CD4-positive, alpha-beta T cell treated with Interleukin-1 beta for 1 hour (primary cell): ENCODE measurements around the gene RAB4B.
"Not testable (repeated sequence)": the region's sequence is repeated elsewhere in the genome, so short reads cannot be mapped to it uniquely, and the experiment has no call there.

Source experiments
- DNase-seq, 2 donors: peaks; one replicate each; pipeline ENCODE4 v3.0.0-alpha.2; 2020 to 2022

Gene RAB4B

DNA sequence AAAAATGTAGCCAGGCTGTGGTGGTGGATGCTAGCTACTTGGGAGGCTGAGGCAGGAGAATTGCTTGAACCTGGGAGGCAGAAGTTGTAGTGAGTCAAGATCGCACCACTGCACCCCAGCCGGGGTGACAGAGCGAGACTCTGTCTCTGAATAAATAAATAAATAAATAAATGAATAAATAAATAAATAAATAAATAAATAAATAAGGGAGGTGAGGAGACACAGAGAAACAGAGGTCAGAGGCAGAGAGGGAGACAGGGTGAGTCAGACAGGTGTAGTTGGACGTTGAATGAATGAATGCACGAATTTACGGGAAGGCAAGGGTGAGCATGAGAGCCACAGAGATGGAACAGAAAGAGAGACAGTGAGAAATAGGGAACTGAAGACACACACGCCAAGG lies 3.1 kb downstream of the RAB4B start:
- DNase-seq, result no peak

GRCh38 chr19:40783711-40784110 lies 5.7 kb downstream of the RAB4B start:
- no peak for DNase-seq

GRCh38 chr19:40784146-40784545 lies 6.1 kb downstream of the RAB4B start:
- not testable (repeated sequence) for DNase-seq

DNA sequence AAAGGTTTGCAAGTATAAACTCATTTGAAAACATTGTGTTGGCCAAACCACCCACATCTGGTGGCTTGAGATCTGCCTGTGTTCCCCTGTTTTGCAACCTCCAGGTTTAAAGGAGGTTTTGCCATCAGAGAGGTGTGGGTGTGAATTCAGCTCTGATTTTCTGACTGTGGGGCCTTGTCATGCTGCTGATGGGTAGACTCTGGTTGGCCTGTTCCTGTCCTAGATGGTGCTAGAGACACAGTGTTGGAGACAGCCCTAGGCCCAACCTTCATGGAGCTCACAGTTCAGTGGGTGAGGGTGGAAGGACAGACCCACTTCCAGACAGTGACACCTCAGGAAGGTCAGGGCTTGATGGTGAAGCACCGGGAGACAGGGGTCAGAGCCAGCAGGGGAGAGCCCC lies 7.5 kb downstream of the RAB4B start:
- no peak for DNase-seq

GRCh38 chr19:40786060-40787037 lies 8.3 kb downstream of the RAB4B start:
- no peak for DNase-seq

DNA sequence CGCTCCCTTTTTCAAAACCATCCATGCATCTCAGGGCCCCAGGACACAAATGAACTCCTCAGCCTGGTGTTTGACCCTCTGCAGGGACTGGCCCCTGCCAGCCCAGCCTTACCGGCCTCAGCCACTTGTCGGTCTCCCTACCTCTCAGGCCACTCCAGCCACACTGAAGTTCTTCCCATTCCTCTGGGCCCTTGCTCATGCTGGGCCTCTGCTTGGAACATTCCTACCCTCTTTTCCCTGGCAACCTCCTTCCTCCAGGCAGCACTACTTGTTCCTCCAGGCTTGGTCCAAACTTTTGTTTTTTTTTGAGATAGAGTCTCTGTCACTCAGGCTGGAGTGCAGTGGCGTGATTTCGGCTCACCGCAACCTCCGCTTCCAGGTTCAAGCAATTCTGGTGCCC lies 13.3 kb downstream of the RAB4B start:
- DNase-seq, result no peak

GRCh38 chr19:40791996-40792395 lies 13.9 kb downstream of the RAB4B start:
- no peak for DNase-seq

DNA sequence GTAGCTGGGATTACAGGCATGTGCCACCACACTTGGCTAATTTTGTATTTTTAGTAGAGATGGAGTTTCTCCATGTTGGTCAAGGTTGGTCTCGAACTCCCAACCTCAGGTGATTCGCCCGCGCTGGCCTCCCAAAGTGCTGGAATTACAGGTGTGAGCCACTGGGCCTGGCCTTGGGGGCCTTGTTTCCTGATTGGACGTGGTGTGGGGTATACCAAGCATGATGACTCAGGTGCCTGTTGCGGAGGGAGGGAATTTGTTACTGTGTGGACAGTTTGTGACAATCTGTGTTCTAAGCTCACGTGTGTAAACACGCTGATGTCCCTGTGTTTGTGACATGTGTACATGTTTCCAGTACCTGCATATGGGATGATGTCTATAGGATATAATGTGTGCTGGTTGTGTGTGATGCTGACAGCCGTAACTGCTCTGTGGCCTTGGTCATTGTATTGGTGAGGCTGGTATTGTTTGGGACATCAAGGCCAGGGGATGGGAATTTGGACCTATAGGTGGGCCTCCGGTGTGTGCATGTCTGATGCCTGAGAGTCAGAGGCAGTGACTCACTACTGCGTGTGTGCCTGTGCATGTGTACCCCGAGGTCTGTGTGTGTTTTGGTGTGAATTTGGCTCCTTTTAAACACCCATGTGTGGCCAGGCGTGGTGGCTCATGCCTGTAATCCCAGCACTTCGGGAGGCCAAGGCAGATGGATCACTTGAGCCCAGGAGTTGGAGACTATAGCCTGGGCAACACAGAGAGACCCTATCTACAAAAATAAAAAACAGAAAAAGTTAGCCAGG lies 19.3 kb downstream of the RAB4B start:
- no peak for DNase-seq

GRCh38 chr19:40797963-40798682 lies 20.1 kb downstream of the RAB4B start:
- peak; percentile 75 to 82 for DNase-seq

GRCh38 chr19:40798683-40799557 lies 20.9 kb downstream of the RAB4B start, which contains the start of gene EGLN2:
TSS of gene EGLN2 (plus strand) at chr19:40799191. CDS start at chr19:40800573, 1,382 bp downstream.
- DNase-seq, result peak; percentile 100

- DNase-seq, result no peak
These were observed 21.7 kb downstream of the RAB4B start for GRCh38 chr19:40799558-40800338.

DNA sequence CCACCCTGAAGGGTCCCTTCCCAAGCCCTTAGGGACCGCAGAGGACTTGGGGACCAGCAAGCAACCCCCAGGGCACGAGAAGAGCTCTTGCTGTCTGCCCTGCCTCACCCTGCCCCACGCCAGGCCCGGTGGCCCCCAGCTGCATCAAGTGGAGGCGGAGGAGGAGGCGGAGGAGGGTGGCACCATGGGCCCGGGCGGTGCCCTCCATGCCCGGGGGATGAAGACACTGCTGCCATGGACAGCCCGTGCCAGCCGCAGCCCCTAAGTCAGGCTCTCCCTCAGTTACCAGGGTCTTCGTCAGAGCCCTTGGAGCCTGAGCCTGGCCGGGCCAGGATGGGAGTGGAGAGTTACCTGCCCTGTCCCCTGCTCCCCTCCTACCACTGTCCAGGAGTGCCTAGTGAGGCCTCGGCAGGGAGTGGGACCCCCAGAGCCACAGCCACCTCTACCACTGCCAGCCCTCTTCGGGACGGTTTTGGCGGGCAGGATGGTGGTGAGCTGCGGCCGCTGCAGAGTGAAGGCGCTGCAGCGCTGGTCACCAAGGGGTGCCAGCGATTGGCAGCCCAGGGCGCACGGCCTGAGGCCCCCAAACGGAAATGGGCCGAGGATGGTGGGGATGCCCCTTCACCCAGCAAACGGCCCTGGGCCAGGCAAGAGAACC lies 22.4 kb downstream of the RAB4B start:
- DNase-seq, result no peak

DNA sequence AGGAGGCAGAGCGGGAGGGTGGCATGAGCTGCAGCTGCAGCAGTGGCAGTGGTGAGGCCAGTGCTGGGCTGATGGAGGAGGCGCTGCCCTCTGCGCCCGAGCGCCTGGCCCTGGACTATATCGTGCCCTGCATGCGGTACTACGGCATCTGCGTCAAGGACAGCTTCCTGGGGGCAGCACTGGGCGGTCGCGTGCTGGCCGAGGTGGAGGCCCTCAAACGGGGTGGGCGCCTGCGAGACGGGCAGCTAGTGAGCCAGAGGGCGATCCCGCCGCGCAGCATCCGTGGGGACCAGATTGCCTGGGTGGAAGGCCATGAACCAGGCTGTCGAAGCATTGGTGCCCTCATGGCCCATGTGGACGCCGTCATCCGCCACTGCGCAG lies 22.9 kb downstream of the RAB4B start:
- DNase-seq, result no peak

DNA sequence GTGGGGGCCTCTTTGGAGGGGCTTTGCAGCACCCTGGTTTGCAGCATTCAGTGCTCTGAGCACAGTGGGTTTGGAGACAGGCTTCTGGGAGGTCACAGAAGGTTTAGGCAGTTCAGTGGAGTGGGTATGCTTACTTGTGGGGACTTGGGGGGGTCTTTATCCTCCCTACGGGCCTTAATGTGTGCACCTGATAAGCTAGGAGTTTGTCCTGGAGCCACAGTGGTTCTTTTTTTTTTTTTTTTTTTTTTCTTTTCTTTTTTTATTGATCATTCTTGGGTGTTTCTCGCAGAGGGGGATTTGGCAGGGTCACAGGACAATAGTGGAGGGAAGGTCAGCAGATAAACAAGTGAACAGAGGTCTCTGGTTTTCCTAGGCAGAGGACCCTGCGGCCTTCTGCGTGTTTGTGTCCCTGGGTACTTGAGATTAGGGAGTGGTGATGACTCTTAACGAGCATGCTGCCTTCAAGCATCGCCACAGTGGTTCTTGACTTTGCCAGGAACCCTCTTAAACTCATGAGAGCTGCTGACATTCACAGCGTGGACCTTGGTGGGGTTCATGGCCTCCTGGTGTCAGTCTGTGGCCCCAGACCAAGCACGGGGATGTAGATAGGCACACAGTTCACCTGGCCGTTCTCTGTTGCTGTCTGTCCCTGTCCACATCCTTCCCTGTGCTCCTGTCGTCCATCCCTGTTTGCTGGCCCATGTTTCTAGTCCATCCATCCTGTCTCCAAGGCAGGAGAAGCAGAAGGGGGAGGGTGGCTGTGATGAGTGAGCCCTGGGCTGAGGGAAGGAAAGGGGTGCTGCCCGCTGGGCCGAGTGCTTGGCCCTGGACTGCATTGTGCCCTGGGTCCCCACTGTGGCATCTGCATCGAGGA lies 23.6 kb downstream of the RAB4B start:
- DNase-seq, result no peak

GRCh38 chr19:40802300-40803169 lies 24.5 kb downstream of the RAB4B start:
- no peak for DNase-seq

GRCh38 chr19:40803170-40803856 lies 25.3 kb downstream of the RAB4B start:
- DNase-seq, result no peak

- peak; percentile 85 to 90 for DNase-seq
These were observed 26.1 kb downstream of the RAB4B start for GRCh38 chr19:40803857-40804782.
